COLO668 (cell line): Measurements from ENCODE around the gene TMEM237.

ENCODE experiments used
- DNase-seq: peaks from one replicate; lab custom pipeline; 2025; ENCODE audit not compliant: unreplicated experiment; lab: John Stamatoyannopoulos, UW

TMEM237 gene

GRCh38 chr2:201642579-201643215 lies 606 bp downstream of the TMEM237 start:
- peak; percentile 88 for DNase-seq

GRCh38 chr2:201642086-201642578 lies 1.2 kb downstream of the TMEM237 start:
- DNase-seq, result peak; percentile 85

GRCh38 chr2:201639205-201639604 lies 4.1 kb downstream of the TMEM237 start:
- no peak for DNase-seq

- DNase-seq, result no peak
These were observed 5.0 kb downstream of the TMEM237 start for GRCh38 chr2:201638326-201638725.

- DNase-seq, result no peak
These were observed 9.5 kb downstream of the TMEM237 start for GRCh38 chr2:201633661-201634249.

GRCh38 chr2:201631041-201631440 lies 12.3 kb downstream of the TMEM237 start:
- no peak for DNase-seq

- no peak for DNase-seq
These were observed 12.7 kb downstream of the TMEM237 start for GRCh38 chr2:201630577-201630976.

GRCh38 chr2:201628545-201628944 lies 14.8 kb downstream of the TMEM237 start:
- DNase-seq, result no peak

GRCh38 chr2:201622306-201622970 lies 20.9 kb downstream of the TMEM237 start:
- DNase-seq, result no peak

- no peak for DNase-seq
These were observed 21.9 kb downstream of the TMEM237 start for GRCh38 chr2:201621293-201621999.

GRCh38 chr2:201618744-201619662 lies 24.3 kb downstream of the TMEM237 start:
- peak; percentile 55 for DNase-seq

GRCh38 chr2:201608021-201608420 lies 35.3 kb downstream of the TMEM237 start:
- no peak for DNase-seq

GRCh38 chr2:201607568-201607967 lies 35.7 kb downstream of the TMEM237 start:
- no peak for DNase-seq

- DNase-seq, result no peak
These were observed 42.4 kb downstream of the TMEM237 start for GRCh38 chr2:201600906-201601305.

- no peak for DNase-seq
These were observed 45.9 kb downstream of the TMEM237 start for GRCh38 chr2:201597397-201597796.

- no peak for DNase-seq
These were observed 62.8 kb downstream of the TMEM237 start for GRCh38 chr2:201580486-201580885.

- DNase-seq, result no peak
These were observed 63.8 kb downstream of the TMEM237 start for GRCh38 chr2:201579536-201579935.

GRCh38 chr2:201575971-201576370 lies 67.3 kb downstream of the TMEM237 start:
- no peak for DNase-seq

GRCh38 chr2:201574766-201575165 lies 68.5 kb downstream of the TMEM237 start:
- no peak for DNase-seq

GRCh38 chr2:201572846-201573508 lies 70.3 kb downstream of the TMEM237 start:
- no peak for DNase-seq
